Fibroblast of lung (primary cell): Measurements from ENCODE around the gene CCR2. TPM values are rescaled to one million over a fixed set of nuclear protein-coding genes. Genes with fewer than 3 reads are reported as not detected.

Experiments used
- DNase-seq, 2 donors: peaks; one replicate each; pipeline versions ENCODE4 v3.0.0 to v3.0.0-alpha.2; 2010; ENCODE audit warnings: low read depth in 2 of 2
- H2AFZ ChIP-seq: 2 replicates; pipeline ENCODE4 v1.5.1; 2012; ENCODE audit warnings: low read length, control low read depth, inconsistent platforms
- H3K27ac ChIP-seq: 2 replicates; pipeline ENCODE4 v1.5.1; 2011; ENCODE audit warnings: low read length, control low read depth; ENCODE audit not compliant: insufficient read depth
- H3K27me3 ChIP-seq: 2 replicates; pipeline ENCODE4 v1.5.1; 2011; ENCODE audit warnings: mild to moderate bottlenecking, low read length; ENCODE audit not compliant: control insufficient read depth, insufficient read depth
- H3K36me3 ChIP-seq: 2 replicates; pipeline ENCODE4 v1.5.1; 2011; ENCODE audit warnings: low read length; ENCODE audit not compliant: control insufficient read depth, insufficient read depth
- H3K4me1 ChIP-seq: 2 replicates; pipeline ENCODE4 v1.5.1; 2011; ENCODE audit warnings: low read length; ENCODE audit not compliant: control insufficient read depth, insufficient read depth; ENCODE audit errors: extremely low read depth
- H3K4me2 ChIP-seq: 2 replicates; pipeline ENCODE4 v1.5.1; 2011; ENCODE audit warnings: low read length, control low read depth; ENCODE audit not compliant: insufficient read depth; ENCODE audit errors: extremely low read depth
- H3K4me3 ChIP-seq, 4 experiments: fragments of 200-600 bp in 1 of 4; sonication (generic) in 1 of 4; replicated peaks in 1 of 4; 2 replicates each; pipeline ENCODE4 v1.5.1; 2011 to 2016; ENCODE audit warnings: low read length in 4 of 4, low read depth in 3 of 4, mild to moderate bottlenecking in 3 of 4, control low read depth in 2 of 4, inconsistent platforms in 1 of 4, mixed read lengths in 1 of 4; ENCODE audit not compliant: insufficient read depth in 1 of 4; ENCODE audit errors: control extremely low read depth in 1 of 4
- H3K79me2 ChIP-seq: 2 replicates; pipeline ENCODE4 v1.5.1; 2012; ENCODE audit warnings: mild to moderate bottlenecking, low read length, inconsistent platforms; ENCODE audit not compliant: control insufficient read depth, insufficient read depth
- H3K9ac ChIP-seq: 2 replicates; pipeline ENCODE4 v1.5.1; 2011; ENCODE audit warnings: mild to moderate bottlenecking, low read length, control low read depth; ENCODE audit not compliant: insufficient read depth
- H3K9me3 ChIP-seq: 2 replicates; pipeline ENCODE4 v1.5.1; 2012; ENCODE audit warnings: low read depth, low read length; ENCODE audit not compliant: control insufficient read depth, insufficient read depth
- H4K20me1 ChIP-seq: 2 replicates; pipeline ENCODE4 v1.5.1; 2011; ENCODE audit warnings: low read length; ENCODE audit not compliant: control insufficient read depth, insufficient read depth; ENCODE audit errors: extremely low read depth
- CTCF ChIP-seq, 2 donors: IDR thresholded peaks in 1 of 2; conservative IDR thresholded peaks in 1 of 2; 1 replicate in 1 of 2; 2 replicates in 1 of 2; pipeline ENCODE4 v1.5.1; 2011 to 2012; ENCODE audit warnings: low read length in 2 of 2, control low read depth in 1 of 2, inconsistent platforms in 1 of 2, low read depth in 1 of 2, mild to moderate bottlenecking in 1 of 2
- EZH2 ChIP-seq: IDR thresholded peaks from 2 replicates; pipeline ENCODE4 v1.5.1; 2012; ENCODE audit warnings: low read length, control low read depth, mild to moderate bottlenecking; ENCODE audit errors: missing control alignments
- polyA plus RNA-seq, 2 donors: library from polyadenylated mRNA; depleted of rRNA in 1 of 2; stranded (reverse) in 1 of 2; unstranded in 1 of 2; fragments of >200 nt; gene quantifications; 2 replicates each; pipeline ENCODE4 v1.2.1, GENCODE V29; 2011 to 2012; ENCODE audit warnings: missing spikeins in 1 of 2
- total RNA-seq: library from RNA; depleted of rRNA; stranded (reverse); fragments of >200 nt; gene quantifications from 2 replicates; pipeline ENCODE4 v1.2.1, GENCODE V29; 2014

CCR2 gene
- total and polyA plus RNA-seq, 2 donors (not counting 1 experiment from before 2014, with no cell fraction given): under 0.01 TPM; not detected in 1

GRCh38 chr3:46395766-46396530 is 42.0 kb downstream of the CCR2 start:
- no peak overlapping the region for H3K4me2 ChIP-seq

GRCh38 chr3:46397111-46397510 is 43.2 kb downstream of the CCR2 start:
- TF ChIP-seq EZH2 (no peak), CTCF (conservative IDR thresholded peaks at IDR 0.05 in 1 of 2, IDR thresholded peaks at IDR 0.05 in 1 of 2; ENCODE audit: low read depth in 1 of 2, low read length in 2 of 2) (no peak)

More at GRCh38 chr3:46395766-46396530, 42.0 kb downstream of the CCR2 start:
- no peak overlapping the region for H2AFZ ChIP-seq
- H3K79me2 ChIP-seq: no peaks in the 10 kb centered on the region
- H3K9ac ChIP-seq: no peak overlapping the region
- H3K4me1 ChIP-seq: peaks cover 8% of the 10 kb centered on the region
- no peak overlapping the region for H3K4me3 ChIP-seq
- DNase-seq: no peak
- no peaks in the 10 kb centered on the region for H3K9me3 ChIP-seq
- H3K27me3 ChIP-seq: no peaks in the 10 kb centered on the region
- TF ChIP-seq CTCF (conservative IDR thresholded peaks at IDR 0.05 in 1 of 2, IDR thresholded peaks at IDR 0.05 in 1 of 2; ENCODE audit: low read depth in 1 of 2, low read length in 2 of 2): no peak
- TF ChIP-seq EZH2: no peak
- no peaks in the 10 kb centered on the region for H4K20me1 ChIP-seq
- no peak overlapping the region for H3K27ac ChIP-seq
- H3K36me3 ChIP-seq: no peaks in the 10 kb centered on the region

GRCh38 chr3:46398186-46398955 is 44.5 kb downstream of the CCR2 start:
- TF ChIP-seq CTCF (conservative IDR thresholded peaks at IDR 0.05 in 1 of 2, IDR thresholded peaks at IDR 0.05 in 1 of 2; ENCODE audit: low read depth in 1 of 2, low read length in 2 of 2): no peak
- no peak for TF ChIP-seq EZH2
- H3K4me3 ChIP-seq: no peak overlapping the region
- DNase-seq: no peak
- peaks cover 9% of the 10 kb centered on the region for H3K4me1 ChIP-seq
- no peaks in the 10 kb centered on the region for H3K79me2 ChIP-seq
- H3K9ac ChIP-seq: no peak overlapping the region
- H3K36me3 ChIP-seq: no peaks in the 10 kb centered on the region
- no peaks in the 10 kb centered on the region for H3K27me3 ChIP-seq
- H4K20me1 ChIP-seq: no peaks in the 10 kb centered on the region
- no peak overlapping the region for H3K27ac ChIP-seq
- no peak overlapping the region for H2AFZ ChIP-seq
- no peaks in the 10 kb centered on the region for H3K9me3 ChIP-seq
- H3K4me2 ChIP-seq: no peak overlapping the region

More at GRCh38 chr3:46397111-46397510, 43.2 kb downstream of the CCR2 start:
- H4K20me1 ChIP-seq: no peaks in the 10 kb centered on the region
- no peak overlapping the region for H3K4me2 ChIP-seq
- no peak overlapping the region for H3K9ac ChIP-seq
- H3K4me1 ChIP-seq: peaks cover 9% of the 10 kb centered on the region
- H3K36me3 ChIP-seq: no peaks in the 10 kb centered on the region
- no peak for DNase-seq
- no peak overlapping the region for H3K4me3 ChIP-seq
- no peak overlapping the region for H2AFZ ChIP-seq
- no peaks in the 10 kb centered on the region for H3K9me3 ChIP-seq
- no peaks in the 10 kb centered on the region for H3K79me2 ChIP-seq
- no peak overlapping the region for H3K27ac ChIP-seq
- H3K27me3 ChIP-seq: no peaks in the 10 kb centered on the region
